H1 (cell line): Measurements from ENCODE around the gene STARD13. TPM values are rescaled to one million over a fixed set of nuclear protein-coding genes. Genes with fewer than 3 reads are reported as not detected.

Source experiments
- CTCF ChIP-seq, 3 experiments: IDR thresholded peaks; 1 replicate in 2 of 3; 2 replicates in 1 of 3; pipeline versions ENCODE4 v1.5.1 to v1.6.1; 2011; ENCODE audit warnings: low read length in 3 of 3, mild to moderate bottlenecking in 3 of 3, inconsistent platforms in 2 of 3, low read depth in 1 of 3, moderate library complexity in 1 of 3; ENCODE audit not compliant: insufficient read depth in 1 of 3; ENCODE audit errors: control extremely low read depth in 1 of 3
- NANOG ChIP-seq: IDR thresholded peaks from 2 replicates; pipeline ENCODE4 v1.6.1; 2011; ENCODE audit warnings: low read length, low read depth, mild to moderate bottlenecking, inconsistent platforms; ENCODE audit not compliant: insufficient read depth, poor library complexity, severe bottlenecking
- NRF1 ChIP-seq: IDR thresholded peaks from 2 replicates; pipeline ENCODE4 v1.6.1; 2011; ENCODE audit warnings: mild to moderate bottlenecking, low read depth, low read length, improper control_type of control experiment
- polyA plus RNA-seq, 7 experiments: library from polyadenylated mRNA; depleted of rRNA in 3 of 7; stranded (reverse) in 5 of 7; unstranded in 2 of 7; fragments of >200 nt in 5 of 7; fragments of 200-250 nt in 2 of 7; gene quantifications; 1 replicate in 5 of 7; 2 replicates in 1 of 7; 4 replicates in 1 of 7; pipeline versions ENCODE4 v1.2.1 to v1.2.3, GENCODE V29; 2011 to 2013; ENCODE audit warnings: missing spikeins in 2 of 7, mixed read lengths in 2 of 7
- total RNA-seq: library from RNA; stranded (reverse); fragmentation: NEBNext Ultra II Directional; extraction: Animal tissue kit (Norgen Biotek cat#: 25700); gene quantifications from 2 replicates; pipeline ENCODE4 v1.2.1, GENCODE V29; 2021
- TF ChIP-seq, protein P1 (sequence below): IDR thresholded peaks from 2 replicates; pipeline ENCODE4 v1.6.1; 2011; ENCODE audit warnings: low read depth, mild to moderate bottlenecking, low read length; ENCODE audit not compliant: insufficient read depth

The STARD13 gene
- total and polyA plus RNA-seq, 2 of the 8 experiments (the other 6 are each of a cell fraction or from before 2014, with no cell fraction given): 0.82 to 2.9 TPM

- TF ChIP-seq, protein P1, sequence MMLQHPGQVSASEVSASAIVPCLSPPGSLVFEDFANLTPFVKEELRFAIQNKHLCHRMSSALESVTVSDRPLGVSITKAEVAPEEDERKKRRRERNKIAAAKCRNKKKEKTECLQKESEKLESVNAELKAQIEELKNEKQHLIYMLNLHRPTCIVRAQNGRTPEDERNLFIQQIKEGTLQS: no peak
- TF ChIP-seq NANOG (no peak), NRF1 (no peak), CTCF (IDR thresholded peaks at IDR 0.05; ENCODE audit: control extremely low read depth in 1 of 3, insufficient read depth in 1 of 3, low read depth in 1 of 3, low read length in 3 of 3) (no peak)
Observed at GRCh38 chr13:33073338-33073737, 212.2 kb downstream of the STARD13 start (continued).
